Endometrial microvascular endothelial cells (primary cell): ENCODE results near the gene NEURL1B. TPM values are rescaled to one million over a fixed set of nuclear protein-coding genes. Genes with fewer than 3 reads are reported as not detected.

Experiments
- in situ Hi-C: cut with HindIII; loops from 2 replicates; pipeline ENCODE4 v1.10.0; 2017; ENCODE audit warnings: low sequenced_read_pairs, low pct_unique_long_range_greater_than_20kb; ENCODE audit errors: inconsistent ontology term
- total RNA-seq: library from RNA; depleted of rRNA; stranded (reverse); fragments of >200 nt; gene quantifications from one replicate; pipeline ENCODE4 v1.2.3, GENCODE V29; 2015; ENCODE audit errors: inconsistent ontology term

Gene NEURL1B
- total RNA-seq, 1 donor from 2014 or later = 5.3 TPM

- in situ Hi-C loops = loop anchor here (25.0 kb wide), 1 partner anchor 226 kb away; the partner anchor contains the start of gene SH3PXD2B
Observed at GRCh38 chr5:172688349-172689217, 47.5 kb downstream of the NEURL1B start.

GRCh38 chr5:172689218-172689572 is 48.1 kb downstream of the NEURL1B start:
- in situ Hi-C loops = loop anchor here (25.0 kb wide), 1 partner anchor 227 kb away; the partner anchor contains the start of gene SH3PXD2B

- in situ Hi-C loops = loop anchor here (25.0 kb wide), 1 partner anchor 228 kb away; the partner anchor contains the start of gene SH3PXD2B
Observed at GRCh38 chr5:172689801-172690200, 48.7 kb downstream of the NEURL1B start.

GRCh38 chr5:172690258-172691075 is 49.4 kb downstream of the NEURL1B start:
- in situ Hi-C loops = loop anchor here (25.0 kb wide), 1 partner anchor 228 kb away; the partner anchor contains the start of gene SH3PXD2B

- in situ Hi-C loops = loop anchor here (25.0 kb wide), 1 partner anchor 230 kb away; the partner anchor contains the start of gene SH3PXD2B
Observed at GRCh38 chr5:172691886-172692285, 50.8 kb downstream of the NEURL1B start.

- in situ Hi-C loops = loop anchor here (25.0 kb wide), 1 partner anchor 230 kb away; the partner anchor contains the start of gene SH3PXD2B
Observed at GRCh38 chr5:172692451-172692850, 51.4 kb downstream of the NEURL1B start.

GRCh38 chr5:172692981-172693380 is 51.9 kb downstream of the NEURL1B start:
- in situ Hi-C loops = loop anchor here (25.0 kb wide), 1 partner anchor 231 kb away; the partner anchor contains the start of gene SH3PXD2B

- in situ Hi-C loops = loop anchor here (25.0 kb wide), 1 partner anchor 232 kb away; the partner anchor contains the start of gene SH3PXD2B
Observed at GRCh38 chr5:172694061-172694460, 53.0 kb downstream of the NEURL1B start.

- in situ Hi-C loops = loop anchor here (25.0 kb wide), 1 partner anchor 232 kb away; the partner anchor contains the start of gene SH3PXD2B
Observed at GRCh38 chr5:172694541-172694940, 53.5 kb downstream of the NEURL1B start.

- in situ Hi-C loops = loop anchor here (25.0 kb wide), 1 partner anchor 233 kb away; the partner anchor contains the start of gene SH3PXD2B
Observed at GRCh38 chr5:172695232-172696054, 54.4 kb downstream of the NEURL1B start.

GRCh38 chr5:172696171-172696849 is 55.2 kb downstream of the NEURL1B start:
- in situ Hi-C loops = loop anchor here (25.0 kb wide), 1 partner anchor 234 kb away; the partner anchor contains the start of gene SH3PXD2B

- in situ Hi-C loops = loop anchor here (25.0 kb wide), 1 partner anchor 235 kb away; the partner anchor contains the start of gene SH3PXD2B
Observed at GRCh38 chr5:172697123-172698121, 56.4 kb downstream of the NEURL1B start.

GRCh38 chr5:172699423-172699822 is 58.4 kb downstream of the NEURL1B start:
- in situ Hi-C loops = loop anchor here (25.0 kb wide), 1 partner anchor 237 kb away; the partner anchor contains the start of gene SH3PXD2B

- in situ Hi-C loops = loop anchor here (25.0 kb wide), 2 partner anchors 212 to 238 kb away; partner anchors contain the start of gene SH3PXD2B
Observed at GRCh38 chr5:172699999-172700364, 58.9 kb downstream of the NEURL1B start.

GRCh38 chr5:172700365-172701290 is 59.6 kb downstream of the NEURL1B start:
- in situ Hi-C loops = loop anchor here (25.0 kb wide), 1 partner anchor 212 kb away; no protein-coding TSS in a partner anchor
